HG03565 (cell line): ENCODE data around the gene ZNF292.
A peak's percentile ranks its signal among the peaks of the same experiment; 100 is the strongest.
"Not testable (repeated sequence)": the region's sequence is repeated elsewhere in the genome, so short reads cannot be mapped to it uniquely, and the experiment has no call there.

ENCODE experiments used
- ATAC-seq: cut with Tn5 transposase; IDR thresholded peaks from one replicate; pipeline ENCODE4 v1.9.1; 2021; ENCODE audit warnings: mild to moderate bottlenecking, moderate library complexity; ENCODE audit not compliant: unreplicated experiment

Gene ZNF292

GRCh38 chr6:87157596-87157995 is 2.2 kb downstream of the ZNF292 start:
- not testable (repeated sequence) for ATAC-seq

DNA sequence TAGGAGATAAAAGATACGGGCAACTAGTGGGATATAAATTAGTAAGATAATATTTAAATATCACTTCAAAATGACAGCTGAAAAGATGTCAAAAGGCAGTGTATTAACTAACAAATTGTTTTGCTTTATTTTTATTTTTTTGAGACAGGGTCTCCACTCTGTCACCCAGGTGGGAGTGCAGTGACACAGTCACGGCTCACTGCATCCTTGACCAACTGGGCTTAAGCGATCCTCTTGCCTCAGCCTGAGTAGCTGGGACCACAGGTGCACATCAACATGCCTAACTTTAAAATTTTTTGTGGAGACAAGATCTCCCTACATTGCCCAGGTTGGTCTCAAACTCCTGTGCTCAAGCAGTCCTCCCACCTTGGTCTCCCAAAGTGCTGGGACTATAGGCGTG is 5.9 kb downstream of the ZNF292 start:
- no peak for ATAC-seq

DNA sequence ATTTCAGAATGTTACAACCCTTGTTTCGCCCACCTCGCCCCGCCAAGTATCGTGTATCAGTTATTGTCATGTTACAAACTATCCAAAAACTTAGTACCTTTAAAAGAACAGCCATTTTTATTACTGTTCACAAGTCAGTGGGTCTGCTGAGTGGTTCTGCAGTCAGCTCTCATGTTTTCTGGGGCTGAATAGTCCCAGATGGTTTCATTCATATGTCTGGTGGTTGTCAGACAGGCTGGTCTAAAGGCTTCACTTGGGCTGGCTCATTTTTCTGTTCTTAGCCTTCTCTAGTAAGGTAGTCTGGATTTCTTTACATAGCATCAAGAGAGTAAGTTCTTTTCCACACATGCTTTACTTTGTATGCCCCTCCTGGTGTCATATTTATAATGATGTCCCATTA is 8.6 kb downstream of the ZNF292 start:
- no peak for ATAC-seq

- ATAC-seq, result no peak
Measured at GRCh38 chr6:87164506-87164905, 9.1 kb downstream of the ZNF292 start.

- no peak for ATAC-seq
Measured at GRCh38 chr6:87165185-87165584, 9.8 kb downstream of the ZNF292 start.

- no peak for ATAC-seq
Measured at GRCh38 chr6:87171938-87172633, 16.7 kb downstream of the ZNF292 start.

DNA sequence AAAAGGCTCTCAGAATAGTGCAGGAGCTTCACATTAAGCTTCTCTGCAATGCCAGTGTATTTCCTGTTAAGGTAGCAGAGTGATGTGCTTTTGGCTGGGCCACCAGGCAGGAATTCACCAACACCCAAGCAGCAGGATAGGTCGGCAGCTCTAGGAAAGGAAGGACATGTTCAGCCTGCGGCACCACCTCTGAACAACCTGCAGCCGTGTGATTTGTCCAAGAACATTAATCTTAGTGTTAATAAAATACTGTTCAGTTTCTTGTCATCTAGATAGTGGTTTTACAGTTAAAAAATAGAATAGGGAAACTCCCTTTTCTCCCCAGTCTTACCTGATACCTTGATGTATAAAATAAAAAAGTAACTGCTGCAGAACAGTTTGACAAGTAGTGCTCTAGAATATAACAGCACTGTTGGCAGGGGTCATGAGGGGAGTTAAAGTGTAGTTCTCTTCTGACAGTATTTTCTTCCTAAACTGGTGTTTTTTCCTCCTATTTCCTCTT is 18.8 kb downstream of the ZNF292 start:
- no peak for ATAC-seq

DNA sequence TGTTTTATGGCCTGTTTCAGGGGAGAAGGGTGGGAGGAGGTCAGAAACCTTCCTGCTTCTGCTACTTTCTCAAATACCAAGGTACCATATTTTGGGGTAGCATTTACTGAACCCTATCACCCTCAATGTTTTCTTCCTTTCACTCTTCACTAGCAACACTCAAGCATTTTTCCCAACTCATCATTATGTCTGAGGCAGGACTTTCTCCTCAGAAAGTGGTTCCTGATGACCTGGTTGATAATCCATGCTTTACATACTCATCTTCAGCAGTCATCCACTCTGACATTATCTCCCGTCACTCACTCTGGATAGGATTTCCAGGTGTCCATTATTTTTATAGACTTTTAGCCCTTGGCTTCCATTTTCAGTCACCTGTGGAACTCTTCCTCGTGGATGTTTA is 21.1 kb downstream of the ZNF292 start:
- no peak for ATAC-seq

DNA sequence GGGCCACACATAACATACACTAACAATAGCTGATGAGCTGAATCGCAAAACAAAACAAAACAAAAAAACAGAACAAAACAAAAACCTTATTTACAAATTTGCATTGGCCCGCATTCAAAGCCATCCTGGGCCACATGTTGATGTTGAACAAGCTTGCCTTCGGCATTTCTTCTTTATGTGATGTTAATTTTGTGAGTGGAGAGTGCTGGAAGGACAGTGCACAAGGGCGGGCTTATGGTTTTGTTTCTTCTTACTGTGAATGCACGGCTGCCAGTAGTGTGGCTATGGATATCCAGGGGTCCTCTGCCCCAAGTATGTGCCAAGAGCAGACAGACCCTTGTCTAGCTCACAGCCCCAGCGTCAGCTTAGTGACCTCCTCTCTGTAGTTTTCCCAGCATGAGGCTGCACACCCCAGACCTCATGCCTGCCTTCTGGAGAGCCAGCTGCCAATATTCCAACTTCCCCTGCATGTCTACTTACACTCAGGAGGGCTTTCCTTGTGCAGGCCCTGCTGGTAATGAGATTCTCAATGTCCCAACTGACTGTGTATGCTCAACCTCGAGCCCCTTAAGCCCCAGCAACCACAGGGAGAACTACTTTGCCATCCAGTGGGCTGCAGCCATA is 24.9 kb downstream of the ZNF292 start:
- ATAC-seq, result no peak

DNA sequence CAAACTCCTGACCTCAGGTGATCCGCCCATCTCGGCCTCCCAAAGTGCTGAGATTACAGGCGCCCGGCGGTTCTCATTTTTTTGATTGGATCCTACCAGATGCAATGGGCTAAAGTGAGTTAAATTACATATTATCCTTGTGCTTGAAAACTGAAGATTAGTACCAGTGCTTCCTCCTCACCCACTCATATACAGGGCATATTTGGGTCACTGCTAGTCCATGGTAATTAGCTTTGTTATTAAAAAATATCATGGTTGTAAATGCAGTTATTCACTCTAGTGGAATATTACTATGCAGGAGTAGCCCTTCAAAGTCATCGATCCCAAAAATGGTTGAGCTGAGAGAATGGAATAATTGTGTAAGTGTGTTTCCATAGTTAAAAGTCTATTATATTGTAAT is 26.5 kb downstream of the ZNF292 start:
- ATAC-seq, result no peak

GRCh38 chr6:87182321-87182720 is 27.0 kb downstream of the ZNF292 start:
- peak; percentile 77 for ATAC-seq

DNA sequence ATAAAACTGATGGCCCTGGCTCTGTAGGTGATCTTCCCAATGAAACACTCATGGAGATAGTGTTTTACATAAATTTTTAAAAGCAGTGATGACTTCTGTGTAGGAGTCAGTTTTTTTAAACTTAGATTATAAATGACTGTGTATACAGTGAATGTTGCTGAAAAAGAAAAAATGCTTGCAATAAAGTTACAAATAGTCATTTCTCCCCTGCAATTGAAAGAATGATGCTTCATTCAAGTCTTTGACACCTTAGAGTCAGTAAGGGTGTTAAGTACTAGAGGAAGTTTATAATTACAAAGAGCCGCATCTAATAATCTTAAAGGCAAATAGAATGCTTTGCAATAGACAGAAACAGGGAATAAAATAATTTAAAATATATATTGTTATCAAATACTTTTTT is 27.6 kb downstream of the ZNF292 start:
- peak; percentile 7 for ATAC-seq

DNA sequence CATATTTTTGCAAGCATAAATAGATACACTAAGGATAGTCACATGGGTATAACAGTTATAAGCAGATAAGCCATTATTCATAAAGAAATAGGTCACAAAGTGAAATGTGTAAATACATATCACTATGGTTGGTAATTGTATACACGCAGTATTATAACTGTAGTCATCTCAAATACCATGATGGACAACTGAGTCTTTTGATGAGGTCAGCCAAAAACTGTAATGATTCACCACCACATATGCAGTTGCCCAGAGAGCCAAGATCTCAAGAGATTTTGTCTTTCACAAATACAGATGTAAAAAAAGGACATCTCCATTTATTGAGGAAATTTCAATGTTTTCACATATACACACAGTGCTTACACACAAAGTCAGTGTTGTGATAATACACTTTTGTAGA is 28.3 kb downstream of the ZNF292 start:
- peak; percentile 36 for ATAC-seq

GRCh38 chr6:87184762-87185250 is 29.4 kb downstream of the ZNF292 start:
- ATAC-seq, result no peak

DNA sequence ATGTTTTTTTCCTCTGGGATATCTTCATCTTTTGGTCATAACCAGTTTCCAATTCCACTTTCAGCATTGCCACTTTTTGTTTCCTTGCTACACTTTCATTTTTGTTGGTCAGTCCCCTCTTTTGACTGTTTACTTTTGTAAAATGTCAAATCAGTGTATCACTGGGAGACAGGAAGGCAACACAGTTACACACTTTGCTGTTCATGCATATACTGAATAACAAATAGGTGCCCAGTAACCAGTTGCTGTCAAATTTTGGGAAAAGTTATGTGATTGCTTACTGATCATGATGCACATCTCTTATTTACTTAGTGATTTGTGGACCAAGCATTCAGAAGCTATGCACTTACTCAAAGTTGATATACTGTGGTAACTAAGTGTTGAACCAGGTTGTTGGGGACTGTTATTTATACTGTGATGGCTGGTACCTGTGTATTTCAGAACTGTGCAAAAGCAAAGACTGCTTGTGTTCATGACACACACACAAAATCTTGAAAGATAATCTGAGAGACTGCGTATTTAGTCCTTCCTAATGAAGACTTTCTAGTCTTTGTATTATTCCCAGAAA is 41.0 kb downstream of the ZNF292 start:
- no peak for ATAC-seq

DNA sequence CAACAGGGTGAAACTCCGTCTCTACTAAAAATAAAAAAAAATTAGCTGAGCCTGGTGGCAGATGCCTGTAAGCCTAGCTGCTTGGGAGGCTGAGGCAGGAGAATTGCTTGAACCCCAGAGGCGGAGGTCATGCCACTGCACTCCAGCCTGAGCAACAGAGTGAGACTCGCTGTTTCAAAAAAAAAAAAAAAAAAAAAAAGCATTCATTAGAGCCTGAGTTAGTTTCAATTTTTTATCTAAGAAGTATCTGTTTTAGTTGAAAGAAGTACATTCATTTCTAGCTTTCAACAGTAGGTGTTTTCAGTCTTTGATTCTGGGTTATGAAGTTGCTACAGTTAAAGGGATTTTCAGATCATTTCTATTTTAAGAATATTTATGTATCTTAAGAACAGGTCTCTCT is 42.2 kb downstream of the ZNF292 start:
- peak; percentile 71 for ATAC-seq

DNA sequence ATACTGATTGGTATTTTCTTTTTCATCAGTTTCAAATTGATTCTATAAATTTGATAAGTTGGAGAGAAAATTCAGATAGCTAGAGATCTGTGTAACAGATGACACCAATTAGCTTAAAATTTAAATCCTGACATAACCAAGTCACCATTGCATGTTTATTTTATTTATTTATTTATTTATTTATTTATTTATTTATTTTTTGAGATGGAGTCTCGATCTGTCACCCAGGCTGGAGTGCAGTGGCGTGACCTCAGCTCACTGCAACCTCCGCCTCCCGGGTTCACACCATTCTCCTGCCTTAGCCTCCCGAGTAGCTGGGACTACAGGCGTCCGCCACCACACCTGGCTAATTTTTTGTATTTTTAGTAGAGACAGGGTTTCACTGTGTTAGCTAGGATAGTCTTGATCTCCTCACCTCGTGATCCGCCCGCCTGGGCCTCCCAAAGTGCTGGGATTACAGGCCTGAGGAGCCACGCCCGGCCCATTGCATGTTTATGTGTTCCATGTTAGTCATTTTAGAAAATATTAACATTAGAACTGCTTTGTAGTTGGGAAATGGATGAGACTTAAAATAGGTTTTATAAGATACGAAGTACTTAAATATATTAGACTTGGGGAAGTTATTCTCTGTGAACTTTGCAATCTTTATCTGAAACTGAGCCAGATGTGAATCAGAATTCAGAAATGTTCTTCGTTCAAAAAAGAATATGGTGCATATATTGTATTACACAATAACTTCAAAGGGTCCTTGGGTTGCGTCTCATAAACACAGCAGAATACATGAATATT is 42.9 kb downstream of the ZNF292 start:
- ATAC-seq, result not testable (repeated sequence)

- ATAC-seq, result no peak
Measured at GRCh38 chr6:87199787-87200186, 44.4 kb downstream of the ZNF292 start.

DNA sequence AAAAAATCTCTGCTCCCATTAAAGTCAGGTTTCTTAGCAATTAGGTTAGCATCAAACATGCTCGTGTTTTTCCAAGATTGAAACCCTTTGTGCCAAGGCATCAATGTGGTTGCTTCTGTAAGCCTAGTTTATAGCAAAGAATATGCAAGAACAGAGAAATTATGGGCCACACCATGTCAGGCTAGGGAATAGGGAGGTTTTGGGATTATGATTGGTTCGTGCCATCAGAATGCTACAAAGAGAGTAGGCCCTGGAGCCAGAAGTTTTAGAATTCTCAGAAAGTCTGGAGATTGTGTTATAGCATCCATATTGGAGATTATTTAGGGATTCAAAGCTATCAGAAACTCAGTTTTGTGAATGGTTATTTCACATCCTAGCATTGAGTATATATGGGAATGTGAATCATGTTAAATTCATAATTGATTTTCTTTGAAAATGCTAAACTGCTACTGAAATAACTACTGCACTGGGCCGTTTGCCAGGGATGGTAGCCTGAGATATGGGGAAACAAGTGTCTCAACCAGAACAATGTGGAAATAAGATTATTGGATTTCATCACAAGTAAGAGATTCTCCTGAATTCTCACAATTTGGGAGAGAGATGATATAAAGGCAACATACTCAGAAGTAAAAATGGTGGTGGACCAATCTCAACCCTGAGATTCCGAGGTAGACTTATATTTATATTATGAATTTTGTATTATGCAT is 45.3 kb downstream of the ZNF292 start:
- no peak for ATAC-seq

- no peak for ATAC-seq
Measured at GRCh38 chr6:87203448-87204023, 48.2 kb downstream of the ZNF292 start.
